Epidermal melanocyte (primary cell): Measurements from ENCODE around the gene PPIP5K2.
"Not testable (repeated sequence)": the region's sequence is repeated elsewhere in the genome, so short reads cannot be mapped to it uniquely, and the experiment has no call there.

Source experiments
- DNase-seq: peaks from one replicate; pipeline ENCODE4 v3.0.0; 2011; ENCODE audit warnings: low spot score; ENCODE audit not compliant: insufficient read length

Gene PPIP5K2

DNA sequence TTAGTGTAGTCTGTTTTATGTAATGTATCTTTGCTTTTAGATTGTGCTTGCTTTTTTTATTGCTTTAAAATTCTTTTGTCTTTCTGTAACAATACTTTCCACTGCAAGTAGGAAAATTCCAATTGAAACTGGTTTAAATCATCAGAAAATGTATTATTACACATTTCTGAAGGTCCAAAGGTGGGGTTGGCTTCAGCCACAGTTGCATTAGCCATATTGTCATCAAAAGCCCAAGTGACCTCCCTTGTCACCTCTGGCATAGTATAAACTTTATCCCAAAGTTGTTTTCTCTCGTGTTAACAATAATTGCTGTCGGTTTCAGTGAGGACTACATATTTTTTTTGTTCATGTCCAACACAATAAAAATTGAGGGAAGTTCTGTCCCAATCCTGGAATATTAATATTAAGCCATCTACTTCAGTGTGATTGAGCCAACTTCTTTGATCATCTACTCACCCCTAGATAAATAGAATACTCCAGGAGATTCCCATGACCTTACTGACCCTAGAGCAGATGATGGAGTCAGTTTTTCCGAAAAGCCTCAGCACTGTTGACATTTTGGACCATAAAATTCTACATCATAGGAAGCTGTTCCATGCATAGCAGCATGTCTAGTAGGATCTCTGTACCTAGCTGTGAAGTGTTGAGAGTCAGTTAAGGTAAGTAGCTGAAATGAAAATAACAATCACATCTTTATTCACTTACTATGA is 86.0 kb downstream of the PPIP5K2 start:
- DNase-seq, result no peak

DNA sequence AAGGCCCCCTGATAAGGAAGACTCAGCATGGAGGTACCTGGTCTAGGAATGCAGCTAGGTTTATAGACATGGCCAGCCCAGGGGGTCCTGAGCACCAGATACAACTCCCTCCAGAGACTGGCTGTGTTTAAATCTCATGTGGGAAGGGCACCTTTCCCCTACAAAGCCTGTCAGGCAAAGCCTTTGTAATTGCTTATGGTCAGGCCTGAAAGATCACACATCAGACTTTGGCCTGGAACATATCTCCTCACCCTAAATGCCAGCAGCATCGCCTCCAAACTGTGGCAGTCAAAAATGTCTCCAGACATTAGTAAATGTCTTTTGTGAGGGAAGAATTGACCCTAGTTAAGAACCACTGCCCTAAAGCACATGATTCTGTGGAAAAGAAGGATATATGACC is 86.9 kb downstream of the PPIP5K2 start:
- no peak for DNase-seq

DNA sequence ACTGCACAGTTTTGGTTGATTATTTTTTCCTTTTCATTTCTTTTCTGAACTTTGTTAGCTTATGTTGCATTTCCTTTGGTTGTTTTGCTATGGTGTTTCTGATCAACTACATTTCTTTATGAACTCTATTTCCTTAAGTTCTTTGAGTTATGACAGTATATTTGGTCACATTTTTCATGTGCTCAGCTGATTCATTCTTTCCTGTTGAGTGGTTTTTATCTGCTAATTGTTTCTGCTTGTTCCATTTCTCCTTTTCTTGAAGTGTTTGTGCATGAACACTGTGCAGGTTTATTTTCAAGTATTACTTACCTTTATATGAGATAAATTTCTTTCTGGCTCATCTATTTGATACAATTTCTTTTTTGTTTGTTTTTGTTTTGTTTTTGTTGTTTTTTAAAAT is 87.6 kb downstream of the PPIP5K2 start:
- no peak for DNase-seq

DNA sequence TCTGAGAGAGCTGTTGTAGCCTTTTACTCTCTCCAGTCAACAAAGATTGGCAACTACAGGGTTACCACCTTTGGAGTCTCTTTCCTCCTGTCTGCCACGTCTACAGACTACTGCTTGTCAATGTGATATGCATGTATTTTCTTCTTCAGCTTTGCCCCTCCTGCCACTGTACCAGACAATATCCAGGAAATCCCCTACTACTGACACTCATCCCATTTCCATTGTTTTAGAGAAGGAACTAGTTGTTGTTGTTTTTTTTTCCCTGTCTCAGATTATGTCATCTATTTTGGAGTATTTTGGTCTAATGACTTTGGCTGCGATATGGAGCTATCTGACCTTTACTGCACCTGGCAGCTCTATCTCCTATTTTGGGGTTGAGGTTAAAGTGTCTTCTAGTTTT is 88.4 kb downstream of the PPIP5K2 start:
- no peak for DNase-seq

DNA sequence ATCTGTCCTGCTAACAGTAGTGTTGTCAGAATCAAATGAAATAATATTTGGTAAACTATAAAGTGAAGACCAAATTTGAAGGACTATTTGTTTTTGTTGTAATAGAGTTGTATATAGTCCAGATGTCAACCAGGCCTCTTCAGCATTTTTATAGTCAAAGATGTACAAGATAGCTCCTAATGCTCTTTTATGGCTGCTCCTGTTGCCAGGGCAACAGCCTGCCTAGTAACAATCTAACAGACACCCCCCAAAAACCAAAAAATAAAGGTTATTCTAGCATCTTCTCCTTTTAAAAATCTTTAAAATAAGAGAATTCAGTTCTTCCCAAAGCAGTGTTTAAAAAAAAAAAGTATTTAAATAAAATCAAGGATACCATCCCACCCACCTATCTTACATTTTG is 89.0 kb downstream of the PPIP5K2 start:
- no peak for DNase-seq

DNA sequence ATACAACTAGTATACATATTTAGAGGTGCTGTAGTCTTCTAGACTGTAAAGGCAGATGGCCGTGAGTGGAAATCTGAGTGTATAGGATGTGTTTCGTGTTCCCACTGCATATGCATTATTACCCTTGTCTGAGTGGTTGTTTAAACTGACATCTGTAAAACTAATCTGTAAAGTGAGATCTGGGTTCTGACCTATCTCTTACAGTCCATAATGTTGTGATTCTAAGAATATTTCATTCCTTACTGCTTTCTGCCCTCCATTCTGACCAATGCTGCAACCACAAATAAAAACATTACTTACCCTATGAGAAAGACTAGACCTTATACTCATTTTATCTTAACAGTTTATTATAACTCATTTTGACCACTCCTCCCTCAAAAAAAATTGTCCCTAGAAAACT is 90.9 kb downstream of the PPIP5K2 start:
- no peak for DNase-seq

DNA sequence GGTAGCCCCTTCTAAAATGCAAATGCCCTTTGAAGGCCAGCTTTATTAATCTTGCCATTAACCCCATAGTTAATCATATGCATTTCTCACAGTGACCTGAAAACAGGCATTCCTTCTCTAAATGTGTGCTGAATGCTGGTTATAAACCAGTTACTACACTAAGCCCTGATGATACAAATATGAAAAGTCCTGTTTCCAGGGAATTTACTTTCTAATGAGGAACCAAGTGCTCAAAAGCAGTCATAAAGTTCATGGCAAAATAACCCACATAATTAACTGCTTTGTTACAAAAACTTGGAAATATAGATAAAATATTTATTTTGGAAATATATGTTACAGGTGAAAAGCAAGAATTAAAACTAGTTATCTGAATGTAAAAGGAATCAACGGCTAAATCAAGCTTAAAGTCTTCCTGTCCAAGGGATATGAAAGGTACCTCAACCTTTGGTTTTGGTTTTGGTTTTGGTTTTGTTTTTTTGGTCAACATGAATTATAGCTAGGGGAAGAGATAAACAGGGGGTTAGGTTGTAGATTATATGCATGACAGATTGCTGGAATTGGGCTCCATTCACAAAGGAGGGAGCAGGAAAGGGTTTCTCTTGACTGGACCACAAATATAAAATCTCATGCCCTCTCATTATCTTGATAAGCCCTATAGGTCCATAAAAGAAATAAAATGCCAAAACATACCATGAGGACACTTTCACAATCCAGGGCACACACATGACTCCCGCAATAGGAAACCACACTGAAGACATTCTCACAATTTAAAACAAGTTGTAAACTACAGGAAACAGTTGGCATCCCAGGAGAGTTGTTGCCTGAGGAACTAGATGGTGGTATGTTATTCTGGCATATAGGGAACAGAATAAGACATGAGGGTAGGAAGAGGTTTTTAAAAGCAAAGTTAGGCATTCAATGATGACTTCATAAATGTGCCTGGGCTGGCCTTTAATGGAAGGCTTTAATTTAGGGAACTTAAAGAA is 91.8 kb downstream of the PPIP5K2 start:
- no peak for DNase-seq

DNA sequence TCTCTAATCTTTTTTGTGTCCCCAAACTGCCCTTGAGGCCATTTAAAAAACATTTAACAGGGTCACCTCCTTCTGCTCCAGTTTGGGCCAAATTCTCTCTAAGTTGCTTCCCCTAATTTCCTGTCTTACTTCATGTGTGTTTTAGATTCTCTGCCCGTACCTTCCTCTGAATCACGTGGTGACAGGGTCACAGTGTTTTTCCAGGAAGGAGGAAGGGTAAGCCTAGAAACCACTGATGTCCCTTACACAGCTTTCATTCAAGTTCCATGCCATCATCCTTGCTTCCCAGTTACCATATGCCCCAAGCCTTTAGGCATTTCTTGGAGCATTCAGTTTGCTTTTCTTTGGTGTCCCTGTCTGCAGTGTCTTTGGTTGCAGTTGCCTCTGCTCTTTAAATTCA is 96.0 kb downstream of the PPIP5K2 start:
- no peak for DNase-seq

DNA sequence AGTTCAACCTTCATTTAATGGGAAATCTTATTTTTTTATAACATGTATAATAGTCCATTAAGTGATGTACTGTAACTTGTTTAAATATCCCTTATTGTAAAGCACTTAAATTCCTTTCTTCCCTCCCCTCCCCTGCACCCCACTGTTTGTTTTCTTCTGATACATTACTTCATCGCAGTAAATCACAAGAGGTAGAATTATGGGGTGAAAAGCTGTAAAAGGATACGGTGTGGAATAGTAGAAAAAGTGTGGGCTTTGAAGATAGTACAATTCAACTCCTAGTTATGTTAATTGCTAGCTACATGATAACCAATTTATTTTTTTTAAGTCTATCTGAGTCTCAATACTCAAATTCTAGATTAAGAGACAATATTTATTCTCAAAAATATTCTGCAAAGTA is 96.6 kb downstream of the PPIP5K2 start:
- no peak for DNase-seq

DNA sequence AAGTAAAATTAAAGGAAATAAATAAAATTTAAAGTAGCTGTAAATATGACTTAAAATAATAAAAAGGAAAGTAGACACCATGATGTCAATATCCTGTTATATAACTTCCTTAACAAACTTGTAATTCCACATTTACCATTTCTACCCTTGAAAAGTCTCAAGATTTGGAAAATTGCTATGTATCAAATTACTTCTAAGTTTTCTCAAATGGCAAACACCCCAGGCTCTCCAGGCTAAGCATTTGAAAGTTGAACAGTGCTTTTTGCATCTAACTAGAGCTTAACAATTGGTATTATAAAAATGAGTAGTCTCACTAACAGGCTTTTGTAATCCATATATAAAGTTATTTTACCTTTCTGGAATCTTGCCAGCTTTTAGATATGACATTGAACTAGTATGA is 97.0 kb downstream of the PPIP5K2 start:
- no peak for DNase-seq

DNA sequence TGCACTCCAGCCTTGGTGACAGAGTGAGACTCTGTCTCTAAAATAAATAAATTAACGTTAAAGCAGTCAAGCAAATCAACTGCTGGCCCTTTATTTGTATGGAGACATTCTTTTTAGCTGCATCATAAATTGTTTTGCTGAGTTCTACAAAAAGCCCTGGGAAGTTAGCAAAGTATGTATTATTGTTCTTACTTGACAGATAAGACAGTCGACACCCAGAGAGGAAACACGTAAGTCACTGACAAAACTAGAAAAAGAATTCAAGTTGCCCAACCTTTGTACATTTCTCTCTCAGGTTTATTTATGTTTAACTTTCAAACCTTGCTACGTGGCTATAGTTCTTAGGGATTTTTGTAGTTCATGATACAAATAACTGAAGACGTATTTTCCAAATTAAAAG is 98.1 kb downstream of the PPIP5K2 start:
- no peak for DNase-seq

DNA sequence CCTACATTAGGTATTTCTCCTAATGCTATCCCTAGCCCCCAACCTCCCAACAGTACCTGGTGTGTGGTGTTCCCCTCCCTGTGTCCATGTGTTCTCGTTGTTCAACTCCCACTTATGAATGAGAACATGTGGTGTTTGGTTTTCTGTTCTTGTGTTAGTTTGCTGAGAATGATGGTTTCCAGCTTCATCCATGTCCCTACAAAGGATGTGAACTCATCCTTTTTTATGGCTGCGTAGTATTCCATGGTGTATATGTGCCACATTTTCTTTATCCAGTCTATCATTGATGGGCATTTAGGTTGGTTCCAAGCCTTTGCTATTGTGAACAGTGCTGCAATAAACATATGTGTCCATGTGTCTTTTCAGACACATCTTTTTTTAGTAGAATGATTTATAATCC is 99.0 kb downstream of the PPIP5K2 start:
- not testable (repeated sequence) for DNase-seq

DNA sequence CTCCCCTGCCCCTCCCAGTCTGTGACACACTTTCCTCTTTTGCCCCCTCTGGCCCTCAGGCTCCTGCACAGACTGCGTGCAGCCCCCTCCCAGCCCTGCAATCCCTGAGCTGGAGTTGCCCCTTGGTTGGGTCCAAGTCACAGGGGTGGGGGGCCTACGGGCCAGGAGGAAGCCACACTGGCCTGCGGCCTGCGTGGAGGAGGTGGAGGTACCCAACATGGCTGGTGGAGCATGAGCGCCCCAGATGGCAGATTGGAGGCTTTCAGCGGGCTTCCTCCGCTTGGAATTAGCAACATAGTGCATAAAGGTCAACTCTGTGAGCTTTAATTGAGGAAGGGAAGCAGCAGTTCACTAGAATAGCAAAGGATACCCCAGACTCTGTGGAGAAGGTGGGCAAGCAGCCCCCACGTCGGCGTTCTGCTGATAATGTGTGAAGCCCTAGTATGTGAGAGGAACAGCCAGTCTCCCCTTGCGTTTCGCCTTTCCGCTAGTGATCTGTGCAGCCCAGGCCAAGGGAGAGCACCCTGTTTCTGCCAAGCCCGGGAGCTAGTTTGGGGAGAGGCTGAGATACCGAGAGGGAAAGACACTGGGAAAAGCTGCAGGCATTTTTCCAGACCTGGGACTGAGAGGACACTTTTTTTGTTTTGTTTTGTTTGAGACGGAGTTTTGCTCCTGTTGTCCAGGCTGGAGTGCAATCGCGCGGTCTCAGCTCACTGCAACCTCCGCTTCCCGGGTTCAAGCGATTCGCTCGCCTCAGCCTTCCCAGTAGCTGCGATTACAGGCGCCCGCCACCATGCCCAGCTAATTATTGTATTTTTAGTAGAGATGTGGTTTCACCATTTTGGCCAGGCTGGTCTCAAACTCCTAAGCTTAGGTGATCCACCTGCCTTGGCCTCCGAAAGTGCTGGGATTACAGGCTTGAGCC is 103.2 kb downstream of the PPIP5K2 start:
- no peak for DNase-seq

DNA sequence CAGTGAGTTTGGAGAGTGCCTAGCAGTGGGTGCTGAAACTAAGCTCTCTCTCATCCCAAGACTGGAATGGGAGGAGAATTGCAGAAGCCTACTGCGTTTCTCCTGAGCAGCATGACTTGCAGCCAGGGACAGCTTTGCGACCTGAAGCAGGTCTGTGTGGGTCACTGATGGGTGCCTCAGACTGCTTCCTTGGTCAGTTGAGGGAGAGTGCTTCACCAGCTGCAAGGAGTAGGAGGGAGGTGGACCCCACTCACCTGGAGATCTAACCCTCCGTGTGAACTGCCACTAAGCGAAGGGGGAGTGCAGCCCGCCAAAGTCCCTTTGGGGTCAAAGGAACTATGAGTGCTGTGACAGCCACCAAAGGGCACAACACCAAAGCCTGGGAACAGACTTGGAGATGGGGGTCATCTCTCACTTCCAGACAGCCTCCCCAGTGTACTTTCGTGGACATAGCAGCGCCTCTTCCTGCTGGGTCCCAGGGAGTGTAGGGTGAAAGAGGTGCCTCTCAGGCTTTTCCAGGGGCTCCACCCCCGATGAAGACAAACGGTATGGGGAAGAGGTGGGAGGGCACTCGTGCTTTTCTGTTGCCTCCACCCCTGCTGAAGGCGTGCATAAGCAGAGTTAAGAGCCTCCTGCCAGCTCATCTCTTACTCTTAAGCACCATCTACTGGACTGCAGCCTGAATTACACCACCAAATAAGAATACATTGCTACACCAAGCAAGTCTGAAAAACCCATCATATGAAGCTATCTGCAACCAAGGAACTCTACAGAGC is 104.2 kb downstream of the PPIP5K2 start:
- DNase-seq, result no peak

DNA sequence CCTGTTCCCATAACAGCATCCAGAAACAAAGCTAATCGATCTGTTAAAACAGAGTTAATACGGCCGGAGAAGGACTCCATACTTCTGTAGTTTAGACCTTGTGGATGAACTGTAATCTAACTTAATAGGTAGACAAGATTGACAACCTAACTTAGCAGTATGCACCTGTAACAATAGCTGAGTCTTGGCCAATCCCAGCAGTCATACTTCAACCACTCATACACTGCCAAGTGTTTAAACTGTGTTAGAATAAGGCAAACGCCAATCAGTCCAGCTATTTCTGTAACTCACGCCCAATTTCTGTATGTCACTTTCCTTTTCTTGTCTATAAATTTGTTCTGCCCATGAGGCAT is 104.8 kb downstream of the PPIP5K2 start:
- DNase-seq, result no peak

DNA sequence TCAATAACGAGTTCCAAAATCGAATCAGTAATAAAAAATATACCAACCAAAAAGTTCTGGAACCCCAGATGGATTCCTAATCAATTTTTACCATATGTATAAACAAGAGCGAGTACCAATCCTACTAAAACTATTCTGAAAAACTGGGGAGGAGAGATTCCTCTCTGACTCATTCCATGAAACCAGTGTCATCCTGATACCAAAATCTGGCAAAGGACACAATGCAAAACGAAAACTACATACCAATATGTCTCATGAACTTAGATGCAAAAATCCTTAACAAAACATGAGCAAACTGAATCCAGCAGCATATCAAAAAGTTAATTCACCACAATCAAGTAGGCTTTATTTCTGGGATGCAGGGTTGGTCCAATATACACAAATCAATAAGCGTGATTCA is 108.0 kb downstream of the PPIP5K2 start:
- no peak for DNase-seq

DNA sequence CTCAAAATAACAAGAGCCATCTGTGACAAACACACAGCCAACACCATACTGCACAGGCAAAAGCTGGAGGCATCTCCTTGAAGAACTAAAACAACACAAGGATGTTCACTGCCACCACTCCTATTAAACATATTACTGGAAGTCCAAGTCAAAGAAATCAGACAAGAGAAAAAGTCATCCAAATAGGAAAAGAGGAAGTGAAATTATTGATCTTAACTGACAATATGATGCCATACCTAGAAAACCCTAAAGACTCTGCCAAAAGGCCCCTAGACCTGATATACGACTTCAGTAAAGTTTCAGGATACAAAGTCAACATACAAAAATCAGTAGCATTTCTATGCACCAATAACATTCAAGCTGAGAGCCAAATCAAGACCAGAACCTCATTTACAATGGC is 108.5 kb downstream of the PPIP5K2 start:
- DNase-seq, result no peak

DNA sequence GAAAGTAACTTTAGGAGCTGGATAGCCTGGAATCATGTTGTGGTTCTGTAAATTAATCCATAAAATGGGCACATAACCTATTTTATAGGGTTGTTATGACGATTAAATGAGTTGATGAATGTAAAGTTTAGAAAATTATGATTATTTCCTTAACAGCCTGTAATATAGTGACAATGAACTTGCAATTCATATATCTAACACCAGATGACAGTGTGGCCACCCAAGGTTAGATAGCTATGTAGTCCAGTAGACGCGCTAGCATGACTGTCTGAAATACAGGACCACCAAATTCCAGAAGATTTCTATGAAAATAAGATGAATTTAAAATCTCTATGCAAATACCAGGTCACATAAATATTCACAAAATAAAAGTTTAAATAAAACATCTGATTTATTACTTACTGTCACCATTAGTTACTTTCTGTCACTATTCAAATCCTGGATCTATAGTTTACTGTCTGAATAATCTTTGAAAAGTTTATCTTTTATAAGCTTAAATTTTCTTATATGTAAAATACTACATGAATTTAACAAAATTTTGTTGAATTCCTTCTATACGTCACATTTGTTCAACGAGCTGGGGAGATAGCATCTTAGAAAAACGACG is 112.4 kb downstream of the PPIP5K2 start:
- no peak for DNase-seq

DNA sequence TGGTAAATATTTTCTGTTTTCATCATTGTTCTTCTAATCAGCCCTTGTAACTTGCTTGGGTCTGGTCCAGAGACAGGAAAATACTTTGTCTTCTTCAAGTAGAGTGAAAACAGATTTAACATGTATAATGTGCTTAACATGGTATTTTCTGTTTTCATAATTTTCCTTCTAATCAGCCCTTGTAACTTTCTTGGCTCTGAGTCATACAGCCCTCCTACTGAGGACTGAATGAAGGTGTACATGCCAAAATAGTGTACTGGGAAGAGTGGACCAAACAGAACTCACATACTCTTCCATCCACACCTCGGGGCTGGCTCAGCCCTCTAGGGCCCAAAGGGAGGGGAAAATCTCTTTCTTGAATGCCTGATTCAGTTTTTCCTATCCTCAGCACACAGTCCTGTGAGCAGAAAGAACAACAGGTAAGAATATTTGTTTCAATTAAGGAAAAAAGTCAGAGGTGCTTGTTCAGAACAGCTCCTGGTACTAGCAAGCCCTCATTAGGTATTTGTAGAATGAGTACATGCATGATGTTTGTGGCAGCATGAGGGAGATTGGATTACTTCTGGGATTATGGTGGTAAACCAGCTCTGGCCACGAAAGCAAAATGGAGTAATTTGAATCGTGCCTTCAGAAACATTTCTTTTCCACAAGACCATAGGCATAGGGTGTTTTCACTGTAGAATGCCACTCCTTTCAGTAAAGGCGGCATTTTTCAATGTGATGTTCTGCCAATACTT is 114.3 kb downstream of the PPIP5K2 start:
- DNase-seq, result no peak

DNA sequence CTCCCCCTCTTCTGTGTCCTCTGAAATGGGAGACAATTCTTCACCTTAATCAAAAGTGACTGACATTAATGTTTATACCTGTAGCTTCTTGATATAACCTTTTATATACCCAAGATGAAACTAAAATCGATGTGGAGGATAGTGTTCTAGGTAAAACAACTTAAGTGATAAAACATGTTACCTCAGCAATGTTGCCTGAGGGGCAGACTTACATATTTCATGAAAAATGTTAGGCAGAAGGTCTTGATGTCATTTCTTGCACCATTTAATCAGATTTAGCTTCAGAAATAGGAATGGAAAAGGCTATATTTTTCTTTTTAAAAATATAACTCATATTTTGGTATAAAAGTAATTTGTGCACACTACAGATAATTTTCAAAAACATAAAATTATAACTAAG is 115.8 kb downstream of the PPIP5K2 start:
- no peak for DNase-seq
